Left ventricle myocardium inferior (tissue), 1 donor: ENCODE measurements around the gene TCFL5. TPM values are rescaled to one million over a fixed set of nuclear protein-coding genes. Genes with fewer than 3 reads are reported as not detected.

Source experiments
- DNase-seq: peaks from one replicate; pipeline ENCODE4 v3.0.0-alpha.2; 2020
- H3K27ac ChIP-seq: fragments of 200-600 bp; replicated peaks from 2 replicates; pipeline ENCODE4 v1.8.0; 2021
- H3K27me3 ChIP-seq: fragments of 200-600 bp; 2 replicates; pipeline ENCODE4 v1.8.0; 2021; ENCODE audit warnings: low read depth
- H3K36me3 ChIP-seq: fragments of 200-600 bp; 2 replicates; pipeline ENCODE4 v1.8.0; 2021
- H3K4me1 ChIP-seq: fragments of 200-600 bp; 2 replicates; pipeline ENCODE4 v1.8.0; 2021
- H3K4me3 ChIP-seq: fragments of 200-600 bp; 2 replicates; pipeline ENCODE4 v1.8.0; 2021; ENCODE audit warnings: mild to moderate bottlenecking, moderate library complexity
- H3K9me3 ChIP-seq: fragments of 200-600 bp; replicated peaks from 2 replicates; pipeline ENCODE4 v1.8.0; 2021
- CTCF ChIP-seq: fragments of 200-600 bp; IDR thresholded peaks from 2 replicates; pipeline ENCODE4 v1.8.0; 2021; ENCODE audit warnings: antibody characterized with exemption, mild to moderate bottlenecking, borderline replicate concordance
- intact Hi-C: fragments of 100-400 bp; cut with micrococcal nuclease; formaldehyde crosslinking; loops from one replicate; pipeline ENCODE4 v1.11.0; 2022
- total RNA-seq: library from RNA; stranded (reverse); fragmentation: NEBNext Ultra II Directional; extraction: Animal tissue kit (Norgen Biotek cat#: 25700); gene quantifications from one replicate; pipeline ENCODE4 v1.2.1, GENCODE V29; 2021
- donor health status: DM: no; HTN: yes; CAD: no; lungs with severe emphysema.

The TCFL5 gene
- total RNA-seq, 1 donor from 2014 or later = 6.6 TPM

DNA sequence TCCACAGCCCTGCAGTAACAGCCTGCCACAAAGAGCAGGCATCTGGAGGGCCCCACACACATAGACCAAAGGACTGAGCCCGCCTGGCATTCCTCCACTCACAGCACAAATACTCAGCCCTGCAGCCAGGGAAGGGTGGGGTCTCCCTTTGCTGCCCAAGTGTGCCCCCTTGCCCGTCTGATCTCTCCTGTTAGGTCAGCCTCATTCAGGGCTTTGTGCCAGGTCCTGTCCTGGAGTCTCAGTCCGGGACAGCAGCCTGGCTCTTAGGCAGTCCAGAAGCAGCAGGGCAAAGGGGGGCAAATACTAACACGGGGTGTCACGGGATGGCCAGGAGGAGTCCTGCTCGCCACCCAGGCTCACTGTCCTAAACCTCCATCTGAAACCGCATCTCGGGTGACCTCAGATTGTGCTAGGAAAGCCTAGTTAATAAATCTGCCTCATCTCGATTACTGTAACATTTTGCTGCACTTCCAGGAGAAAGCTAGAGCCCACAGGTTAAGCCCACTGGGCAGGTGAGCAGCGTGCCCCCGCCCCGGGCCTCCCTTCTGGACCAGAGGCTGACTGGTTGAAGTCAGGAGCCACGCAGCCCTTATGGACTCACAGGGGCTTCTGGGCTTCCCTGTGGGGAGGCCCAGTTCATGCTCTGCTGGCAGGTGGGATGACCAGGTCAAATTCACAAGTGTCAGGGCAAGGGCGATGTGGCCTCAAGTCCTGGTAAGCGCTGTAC is 60.2 kb downstream of the TCFL5 start:
- no peak for DNase-seq

DNA sequence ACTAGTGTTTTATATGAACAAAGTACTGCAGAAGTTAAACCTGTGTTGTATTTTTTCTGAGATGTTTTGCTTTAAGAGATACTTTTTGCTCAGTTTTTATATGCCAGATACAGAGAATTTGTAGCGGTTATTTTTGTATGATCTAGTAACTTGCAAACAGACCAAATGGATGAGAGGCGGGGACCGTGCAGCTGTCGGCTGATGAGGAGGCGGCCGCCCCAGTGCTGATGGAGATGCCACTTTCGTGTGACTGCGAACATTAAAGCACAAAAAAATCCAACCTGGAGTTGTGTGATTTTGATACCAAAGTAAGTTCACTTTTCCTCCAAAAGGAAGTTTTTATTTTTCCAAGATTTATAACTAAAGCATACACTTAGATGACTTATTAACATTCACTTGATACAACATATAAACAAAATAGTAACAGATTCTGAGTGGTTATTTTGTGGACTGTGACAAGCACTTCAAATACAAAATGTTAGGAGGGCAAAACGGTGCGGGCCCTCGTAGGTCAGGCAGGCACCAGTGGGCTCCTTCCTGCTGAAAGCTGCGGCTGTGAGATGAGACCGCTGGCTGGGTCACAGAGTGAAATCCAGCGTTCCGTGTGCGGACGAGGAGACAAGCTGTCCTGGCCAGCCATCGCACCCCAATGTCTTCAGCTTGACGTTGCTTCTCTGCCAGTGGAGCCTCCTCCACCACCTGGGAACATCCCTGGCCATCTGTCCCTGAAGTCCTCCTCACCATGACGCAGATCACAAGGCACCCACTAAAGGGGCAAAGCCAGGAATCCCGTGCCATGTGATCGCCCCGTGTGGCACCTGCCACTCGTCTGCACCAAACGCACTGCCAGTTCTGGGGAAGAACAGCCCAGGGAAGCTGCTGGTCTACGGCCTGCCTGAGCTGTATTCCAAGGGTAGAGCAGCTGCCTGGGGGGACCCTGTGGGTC is 61.0 kb downstream of the TCFL5 start:
- Histone ChIP-seq H3K27ac (peak overlapping the region; percentile 79), H3K9me3 (no peaks in the 10 kb centered on the region), H3K4me1 (peaks cover 63% of the 10 kb centered on the region), H3K36me3 (peaks cover 35% of the 10 kb centered on the region), H3K4me3 (no peak overlapping the region), H3K27me3 (no peaks in the 10 kb centered on the region)
- intact Hi-C loops = no loop called here
- TF ChIP-seq CTCF = no peak
- no peak for DNase-seq

More for the DNA sequence above, 60.2 kb downstream of the TCFL5 start:
- Histone ChIP-seq H3K9me3 (no peaks in the 10 kb centered on the region), H3K27ac (peak overlapping the region; percentile 79), H3K27me3 (no peaks in the 10 kb centered on the region), H3K36me3 (peaks cover 35% of the 10 kb centered on the region), H3K4me1 (peaks cover 68% of the 10 kb centered on the region), H3K4me3 (no peak overlapping the region)
- peak; percentile 8 for TF ChIP-seq CTCF
- intact Hi-C loops = no loop called here

DNA sequence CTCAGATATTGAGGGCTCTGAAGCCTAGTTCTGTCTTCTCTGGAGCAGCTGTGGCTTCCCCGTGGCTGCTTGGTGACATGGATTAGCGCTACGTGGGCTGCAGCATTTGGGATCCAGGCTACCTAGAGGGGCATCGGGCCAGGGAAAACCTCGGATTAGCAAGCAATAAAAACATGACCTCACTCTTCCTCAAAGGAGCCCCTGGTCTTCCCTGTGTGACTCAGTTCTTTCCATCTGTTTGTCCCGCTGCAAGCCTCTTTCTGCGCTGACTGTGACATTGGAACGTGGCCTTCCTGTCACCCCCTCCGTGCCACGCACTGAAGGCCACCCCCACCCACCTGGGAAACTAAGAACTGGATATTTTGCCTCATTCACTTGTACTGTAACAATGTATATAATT is 61.7 kb downstream of the TCFL5 start:
- TF ChIP-seq CTCF = no peak
- Histone ChIP-seq H3K27ac (no peak overlapping the region), H3K4me3 (no peak overlapping the region), H3K27me3 (no peaks in the 10 kb centered on the region), H3K4me1 (peaks cover 63% of the 10 kb centered on the region), H3K9me3 (no peaks in the 10 kb centered on the region), H3K36me3 (peaks cover 35% of the 10 kb centered on the region)
- intact Hi-C loops = loop anchor here (10.0 kb wide), 1 partner anchor 295 kb away; no protein-coding TSS in a partner anchor
- no peak for DNase-seq

DNA sequence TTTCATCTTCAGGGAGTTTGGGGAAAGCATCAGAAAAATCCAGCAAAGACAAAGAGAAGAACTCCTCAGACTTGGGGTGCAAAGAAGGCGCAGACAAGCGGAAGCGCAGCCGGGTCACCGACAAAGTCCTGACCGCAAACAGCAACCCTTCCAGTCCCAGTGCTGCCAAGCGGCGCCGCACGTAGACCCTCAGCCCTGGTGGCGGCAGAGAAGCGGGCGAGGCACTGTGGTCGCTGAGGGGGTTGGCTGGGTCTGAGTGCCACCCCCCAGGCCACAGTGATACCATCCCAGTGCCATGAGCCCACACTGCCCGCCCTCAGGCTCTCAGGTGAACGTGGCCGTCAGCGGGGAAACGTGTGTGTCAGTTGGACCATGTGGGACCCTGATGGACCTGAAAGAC is 62.2 kb downstream of the TCFL5 start:
- DNase-seq = no peak
- Histone ChIP-seq H3K36me3 (peaks cover 35% of the 10 kb centered on the region), H3K9me3 (no peaks in the 10 kb centered on the region), H3K27ac (no peak overlapping the region), H3K27me3 (no peaks in the 10 kb centered on the region), H3K4me3 (no peak overlapping the region), H3K4me1 (peaks cover 65% of the 10 kb centered on the region)
- TF ChIP-seq CTCF = no peak
- intact Hi-C loops = loop anchor here (10.0 kb wide), 1 partner anchor 295 kb away; no protein-coding TSS in a partner anchor

GRCh38 chr20:62799036-62799435 is 62.6 kb downstream of the TCFL5 start:
- no peak for TF ChIP-seq CTCF
- DNase-seq = no peak
- no peaks in the 10 kb centered on the region for H3K27me3 ChIP-seq
- peaks cover 62% of the 10 kb centered on the region for H3K4me1 ChIP-seq
- intact Hi-C loops = loop anchor here (10.0 kb wide), 1 partner anchor 294 kb away; no protein-coding TSS in a partner anchor
- no peaks in the 10 kb centered on the region for H3K9me3 ChIP-seq
- peaks cover 35% of the 10 kb centered on the region for H3K36me3 ChIP-seq
- H3K4me3 ChIP-seq = no peak overlapping the region
- no peak overlapping the region for H3K27ac ChIP-seq
